Activated CD4-positive, alpha-beta T cell treated with anti-CD3 and anti-CD28 coated beads, Interleukin-2, amount 10 ng/mL, durations not matched to agents 7 days and 5 days (primary cell): ENCODE data around the gene TAPBP. TPM values are rescaled to one million over a fixed set of nuclear protein-coding genes. Genes with fewer than 3 reads are reported as not detected.
A peak's percentile ranks its signal among the peaks of the same experiment; 100 is the strongest.
"Not testable (repeated sequence)": the region's sequence is repeated elsewhere in the genome, so short reads cannot be mapped to it uniquely, and the experiment has no call there.

ENCODE experiments used
- CTCF ChIA-PET: fragments of 350-600 bp; sonication (Branson Sonifier 250); formaldehyde crosslinking; loops from one replicate; lab custom pipeline; 2021; ENCODE audit warnings: antibody characterized with exemption; lab: Charles Lee
- POLR2A ChIA-PET: fragments of 350-600 bp; sonication (Branson Sonifier 250); formaldehyde crosslinking; loops from one replicate; lab custom pipeline; 2021; ENCODE audit warnings: antibody characterized with exemption; lab: Charles Lee
- DNase-seq: peaks from one replicate; pipeline ENCODE4 v3.0.0-alpha.2; 2020
- H3K27ac Mint-ChIP-seq: one replicate; pipeline ENCODE4 v1.8.0; 2021; ENCODE audit warnings: mild to moderate bottlenecking, moderate library complexity, mixed read lengths
- H3K27me3 Mint-ChIP-seq: one replicate; pipeline ENCODE4 v1.8.0; 2021; ENCODE audit warnings: mixed read lengths
- H3K36me3 Mint-ChIP-seq: one replicate; pipeline ENCODE4 v1.8.0; 2021; ENCODE audit warnings: low read depth, mixed read lengths
- H3K4me1 Mint-ChIP-seq: one replicate; pipeline ENCODE4 v1.8.0; 2021; ENCODE audit warnings: mixed read lengths
- H3K4me3 Mint-ChIP-seq: one replicate; pipeline ENCODE4 v1.8.0; 2021; ENCODE audit warnings: mild to moderate bottlenecking, moderate library complexity, mixed read lengths
- H3K9me3 Mint-ChIP-seq: one replicate; pipeline ENCODE4 v1.8.0; 2021; ENCODE audit warnings: mixed read lengths
- microRNA-seq: library from miRNA; unstranded; fragments of <30 nt; microRNA quantifications from one replicate; pipeline ENCODE4 v1.2.0, GENCODE V29; 2021; ENCODE audit warnings: borderline microRNAs expressed, borderline replicate concordance
- total RNA-seq, 2 experiments: library from RNA; stranded (reverse); gene quantifications; one replicate each; pipeline ENCODE4 v1.2.3, GENCODE V29; 2021

The TAPBP gene
- total RNA-seq, 2 experiments from 2014 or later, result 246 to 263 TPM

DNA sequence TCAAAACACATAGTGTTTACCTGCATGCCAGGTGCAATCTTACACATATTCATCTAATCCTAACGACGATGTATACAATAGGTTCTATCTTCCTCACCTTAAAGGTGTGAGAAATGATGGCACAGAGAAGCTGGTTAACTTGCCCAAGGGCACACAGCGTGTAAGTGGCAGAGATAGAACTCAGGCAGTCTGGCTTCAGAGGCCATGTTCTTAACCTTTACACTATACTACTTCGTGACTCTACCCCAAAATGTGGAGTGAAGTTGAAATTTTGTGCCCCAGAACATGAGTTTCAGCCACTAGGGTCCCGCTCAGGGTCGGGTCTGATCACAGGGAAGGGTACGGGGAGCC, 42.8 kb downstream of the TAPBP start:
- ChIA-PET POLR2A (interaction anchor here (1.2 to 1.8 kb wide), 3 partner anchors 22 to 300 kb away, joined by 7 to 11 read pairs (median 11); partner anchors contain the start of gene RGL2), CTCF (interaction anchor here (0.6 to 3.6 kb wide), 4 partner anchors 10 to 68 kb away, joined by 4 to 13 read pairs (median 9); partner anchors contain the start of genes PFDN6 and WDR46)
- H3K4me3 Mint-ChIP-seq, result peak overlapping the region; percentile 95
- H3K27ac Mint-ChIP-seq, result peak overlapping the region; percentile 98
- no peak for DNase-seq
- peaks cover 55% of the 10 kb centered on the region for H3K4me1 Mint-ChIP-seq
- H3K36me3 Mint-ChIP-seq, result peaks cover 64% of the 10 kb centered on the region
- H3K9me3 Mint-ChIP-seq, result no peaks in the 10 kb centered on the region
- no peaks in the 10 kb centered on the region for H3K27me3 Mint-ChIP-seq

DNA sequence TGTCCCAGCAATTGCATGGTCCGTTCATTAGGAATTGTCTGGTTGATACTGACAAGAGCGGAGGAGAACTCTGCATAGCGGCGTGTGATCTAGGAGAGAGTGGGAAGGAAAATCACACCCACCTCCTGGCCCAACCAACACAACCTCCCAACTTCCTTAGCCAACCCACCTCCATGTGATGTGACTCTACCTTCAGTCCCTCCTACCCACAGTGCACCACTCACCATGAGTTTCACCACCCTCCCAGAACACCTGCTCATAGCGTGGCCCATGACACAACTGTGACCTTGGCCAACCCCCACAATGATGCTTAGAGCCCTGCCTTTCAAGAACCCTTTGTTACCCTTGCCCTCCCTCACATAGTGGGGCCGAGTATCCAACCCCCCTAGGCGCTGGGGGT, 49.9 kb downstream of the TAPBP start:
- Mint-ChIP-seq H3K27ac (no peak overlapping the region), H3K27me3 (no peaks in the 10 kb centered on the region), H3K9me3 (no peaks in the 10 kb centered on the region), H3K4me3 (no peak overlapping the region), H3K36me3 (peaks cover 59% of the 10 kb centered on the region), H3K4me1 (peaks cover 9% of the 10 kb centered on the region)
- CTCF ChIA-PET, result interaction anchor here (4.6 kb wide), 1 partner anchor 15 kb away, joined by 24 read pairs; no protein-coding TSS in a partner anchor
- POLR2A ChIA-PET, result interaction anchor here (0.6 kb wide), 1 partner anchor 127 kb away, joined by 3 read pairs; no protein-coding TSS in a partner anchor
- no peak for DNase-seq

DNA sequence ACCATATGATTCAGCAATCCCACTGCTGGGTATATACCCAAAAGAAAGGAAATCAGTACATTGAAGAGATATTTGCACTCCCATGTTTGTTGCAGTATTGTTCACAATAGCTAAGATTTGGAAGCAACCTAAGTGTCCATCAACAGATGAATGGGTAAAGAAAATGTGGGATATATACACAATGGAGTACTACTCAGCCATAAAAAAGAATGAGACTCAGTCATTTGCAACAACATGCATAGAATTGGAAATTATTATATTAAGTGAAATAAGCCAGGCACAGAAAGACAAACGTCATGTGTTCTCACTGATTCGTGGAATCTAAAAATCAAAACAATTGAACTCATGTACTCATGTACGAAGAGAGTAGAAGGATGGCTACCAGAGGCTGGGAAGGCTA, 51.4 kb downstream of the TAPBP start:
- POLR2A ChIA-PET, H3K27ac Mint-ChIP-seq, H3K4me1 Mint-ChIP-seq, H3K27me3 Mint-ChIP-seq, DNase-seq, H3K9me3 Mint-ChIP-seq, H3K4me3 Mint-ChIP-seq: not testable (repeated sequence)
- CTCF ChIA-PET, result interaction anchor here (1.2 to 4.6 kb wide), 2 partner anchors 9 to 13 kb away, joined by 3 to 24 read pairs; partner anchors contain the start of genes RPS18 and VPS52
- H3K36me3 Mint-ChIP-seq, result peaks cover 53% of the 10 kb centered on the region

DNA sequence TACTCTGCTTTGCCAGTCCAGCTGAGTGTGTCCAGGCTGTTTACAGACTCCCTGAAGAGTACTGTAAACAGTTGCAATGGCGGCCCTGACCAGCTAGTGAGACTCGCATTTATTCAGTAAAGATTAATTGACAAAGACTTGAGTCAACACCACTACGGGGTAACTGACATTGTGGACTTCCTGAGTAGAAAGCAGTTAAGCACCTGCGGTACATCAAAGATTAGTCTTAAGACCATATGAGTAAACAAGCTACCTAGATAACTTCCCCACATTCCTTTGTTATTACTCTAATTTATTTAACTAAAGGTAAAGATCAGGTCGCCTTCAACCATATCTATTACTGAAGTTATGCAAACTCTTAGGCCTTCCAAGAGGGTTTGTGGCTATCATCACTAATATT, 54.8 kb downstream of the TAPBP start:
- H3K4me1 Mint-ChIP-seq, result peaks cover 3% of the 10 kb centered on the region
- no peak overlapping the region for H3K4me3 Mint-ChIP-seq
- DNase-seq, result no peak
- ChIA-PET POLR2A (no interaction called here), CTCF (interaction anchor here (0.6 kb wide), 1 partner anchor 480 kb away, joined by 5 read pairs; no protein-coding TSS in a partner anchor)
- no peak overlapping the region for H3K27ac Mint-ChIP-seq
- no peaks in the 10 kb centered on the region for H3K27me3 Mint-ChIP-seq
- no peaks in the 10 kb centered on the region for H3K9me3 Mint-ChIP-seq
- H3K36me3 Mint-ChIP-seq, result peaks cover 41% of the 10 kb centered on the region

DNA sequence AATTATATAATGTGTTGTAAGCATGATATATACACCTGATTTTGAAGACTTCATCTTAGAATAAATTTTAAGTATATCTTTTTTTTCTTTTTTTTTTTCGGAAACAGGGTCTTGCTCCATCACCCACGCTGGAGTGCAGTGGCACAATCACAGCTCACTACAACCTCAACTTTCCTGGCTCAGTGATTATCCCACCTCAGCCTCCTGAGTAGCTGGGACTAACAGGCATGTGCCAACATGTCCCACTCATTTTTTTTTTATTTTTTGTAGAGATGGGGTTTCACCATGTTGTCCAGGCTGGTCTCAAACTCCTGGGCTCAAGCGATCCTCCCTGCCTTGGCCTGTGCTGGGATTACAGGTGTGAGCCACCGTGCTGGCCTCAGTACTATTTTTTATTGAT, 59.3 kb downstream of the TAPBP start:
- ChIA-PET POLR2A (no interaction called here), CTCF (interaction anchor here (0.5 to 0.9 kb wide), 3 partner anchors 14 to 181 kb away, joined by 3 to 4 read pairs (median 3); partner anchors contain the start of gene HLA-DPA1)
- Mint-ChIP-seq H3K9me3 (no peaks in the 10 kb centered on the region), H3K27me3 (no peaks in the 10 kb centered on the region), H3K27ac (no peak overlapping the region), H3K4me3 (no peak overlapping the region), H3K4me1 (peaks cover 25% of the 10 kb centered on the region), H3K36me3 (peaks cover 39% of the 10 kb centered on the region)
- no peak for DNase-seq

DNA sequence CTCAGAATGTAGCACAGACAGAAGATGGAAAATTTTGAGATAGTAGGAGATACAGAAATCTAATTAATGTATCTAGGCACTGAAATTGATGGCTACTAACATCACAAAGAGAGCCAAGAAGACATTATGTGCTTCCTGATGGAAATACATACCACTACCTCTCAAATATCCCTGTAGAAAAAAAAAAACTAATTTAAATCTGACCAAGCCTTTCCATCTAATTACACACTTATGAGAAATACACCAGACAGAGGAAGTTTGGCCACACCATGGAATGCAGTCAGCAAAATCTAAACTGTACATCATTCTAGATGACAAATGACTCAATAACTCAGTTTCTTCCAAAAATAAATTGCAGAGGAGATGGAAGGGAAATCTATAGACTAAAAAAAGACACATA, 61.1 kb downstream of the TAPBP start:
- Mint-ChIP-seq H3K36me3 (peaks cover 33% of the 10 kb centered on the region), H3K27me3 (no peaks in the 10 kb centered on the region), H3K4me1 (peaks cover 39% of the 10 kb centered on the region), H3K9me3 (no peaks in the 10 kb centered on the region), H3K4me3 (no peak overlapping the region), H3K27ac (no peak overlapping the region)
- ChIA-PET CTCF (interaction anchor here (0.7 kb wide), 1 partner anchor 13 kb away, joined by 3 read pairs; no protein-coding TSS in a partner anchor), POLR2A (no interaction called here)
- DNase-seq, result no peak

DNA sequence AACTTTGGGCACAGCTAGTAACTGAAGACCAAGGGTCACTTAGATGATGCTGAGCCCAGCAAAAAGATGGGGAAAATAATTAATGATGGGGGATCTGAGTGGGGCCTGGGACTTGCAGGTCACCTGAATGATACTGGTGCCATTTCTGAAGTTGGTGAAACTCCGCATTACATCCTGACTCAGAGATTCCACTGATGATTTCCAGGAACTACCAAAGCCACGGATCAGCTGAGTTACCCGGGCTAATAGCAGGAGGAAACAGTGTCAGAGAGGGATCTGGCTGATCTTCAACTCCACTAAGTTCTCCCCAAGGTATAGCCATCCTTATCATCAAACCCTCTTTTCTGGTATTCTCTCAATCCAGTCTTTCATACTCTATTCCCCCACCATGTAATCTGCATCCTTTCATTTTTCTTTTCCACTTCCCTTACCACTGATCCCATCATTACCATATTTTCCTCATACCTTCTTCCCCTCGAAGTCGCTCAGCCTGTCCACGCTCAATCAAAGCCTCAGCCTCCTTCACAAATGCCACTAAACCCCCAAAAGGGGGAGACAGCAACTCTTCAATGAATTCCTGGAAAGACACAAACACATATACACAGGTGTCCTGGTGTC, 62.4 kb downstream of the TAPBP start:
- peak overlapping the region; percentile 20 for H3K4me3 Mint-ChIP-seq
- H3K27ac Mint-ChIP-seq, result peak overlapping the region; percentile 73
- peaks cover 39% of the 10 kb centered on the region for H3K4me1 Mint-ChIP-seq
- H3K9me3 Mint-ChIP-seq, result no peaks in the 10 kb centered on the region
- CTCF ChIA-PET, result interaction anchor here (0.6 to 1.8 kb wide), 3 partner anchors 21 to 33 kb away, joined by 3 to 6 read pairs (median 5); partner anchors contain the start of genes B3GALT4, RPS18 and VPS52
- H3K36me3 Mint-ChIP-seq, result peaks cover 32% of the 10 kb centered on the region
- POLR2A ChIA-PET, result interaction anchor here (0.6 kb wide), 1 partner anchor 48 kb away, joined by 4 read pairs; no protein-coding TSS in a partner anchor
- DNase-seq, result no peak
- H3K27me3 Mint-ChIP-seq, result peaks cover 3% of the 10 kb centered on the region

DNA sequence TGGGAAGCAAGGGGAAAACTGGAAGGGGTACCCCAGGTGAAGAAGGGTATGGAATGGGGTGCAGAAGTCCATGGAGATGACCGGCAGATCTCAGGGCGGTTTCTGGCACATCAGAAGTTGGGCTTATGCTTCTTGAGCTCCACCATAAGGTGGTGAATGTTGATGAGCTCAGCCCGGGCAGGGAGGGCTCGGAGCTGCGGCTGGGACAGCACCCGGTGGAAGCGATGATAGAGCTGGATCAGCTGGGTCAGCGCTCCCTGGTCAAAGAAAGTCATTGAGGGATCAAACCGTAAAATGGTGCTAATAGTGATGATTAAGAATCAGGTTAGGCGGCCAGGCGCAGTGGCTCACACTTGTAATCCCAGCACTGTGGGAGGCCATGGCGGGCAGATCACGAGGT, 63.1 kb downstream of the TAPBP start:
- Mint-ChIP-seq H3K36me3 (peaks cover 29% of the 10 kb centered on the region), H3K27me3 (peaks cover 4% of the 10 kb centered on the region), H3K4me3 (peak overlapping the region; percentile 86), H3K9me3 (no peaks in the 10 kb centered on the region), H3K27ac (peak overlapping the region; percentile 97), H3K4me1 (peaks cover 39% of the 10 kb centered on the region)
- POLR2A ChIA-PET, result no interaction called here
- no peak for DNase-seq
- CTCF ChIA-PET, result interaction anchor here (0.6 to 3.8 kb wide), 6 partner anchors 11 to 54 kb away, joined by 3 to 24 read pairs (median 6); partner anchors contain the start of genes B3GALT4, RING1, RPS18 and VPS52

DNA sequence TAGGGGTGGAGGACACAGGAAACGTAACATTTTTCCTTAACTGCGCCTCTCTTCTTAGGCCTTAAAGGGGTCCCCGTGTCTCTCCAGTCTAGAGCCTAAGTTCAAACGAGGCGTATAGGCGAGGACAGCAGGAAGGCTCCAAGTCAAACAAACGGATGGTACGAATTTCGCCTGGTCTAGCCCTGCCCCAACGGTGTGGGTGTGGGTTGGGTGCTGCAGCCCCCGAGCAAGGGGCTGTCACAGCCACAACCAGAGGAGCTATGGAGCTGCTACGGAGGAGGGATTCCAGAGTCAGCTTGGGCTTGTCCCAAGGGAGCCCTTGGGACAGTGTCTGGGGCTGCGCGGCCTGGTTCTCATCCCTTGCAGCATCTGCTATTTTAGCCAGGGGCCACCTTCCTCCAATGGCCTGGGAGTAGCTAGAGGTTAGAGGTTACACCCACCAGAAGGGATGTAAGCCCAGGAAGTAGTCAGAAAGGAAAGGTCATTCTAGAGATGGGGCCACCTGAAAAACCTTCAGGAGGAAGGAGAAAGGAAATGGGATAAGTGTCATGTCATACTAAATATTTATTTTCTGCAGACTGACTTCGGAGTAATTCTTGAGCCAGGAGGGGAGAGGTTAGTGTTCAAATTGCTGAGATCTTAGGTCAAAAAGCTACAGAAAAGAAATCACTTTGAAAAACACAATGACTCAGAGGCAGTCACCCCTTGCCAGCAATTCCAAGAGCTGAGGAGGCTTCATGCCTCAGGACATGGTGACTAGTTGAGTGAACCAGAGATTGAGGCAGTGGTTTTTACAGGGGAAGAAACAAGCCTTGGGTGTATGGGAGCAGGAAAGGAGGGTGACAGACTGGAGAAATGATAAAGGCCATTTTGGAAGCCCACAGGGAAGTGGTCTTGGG, 63.9 kb downstream of the TAPBP start:
- peak overlapping the region; percentile 97 for H3K27ac Mint-ChIP-seq
- ChIA-PET CTCF (interaction anchor here (0.7 to 4.3 kb wide), 16 partner anchors 12 to 130 kb away, joined by 3 to 30 read pairs (median 8); partner anchors contain the start of genes B3GALT4, RING1 and VPS52), POLR2A (interaction anchor here (0.6 to 2.2 kb wide), 4 partner anchors 22 to 217 kb away, joined by 3 to 7 read pairs (median 4); partner anchors contain the start of genes B3GALT4, RPS18 and VPS52)
- peaks cover 28% of the 10 kb centered on the region for H3K36me3 Mint-ChIP-seq
- H3K9me3 Mint-ChIP-seq, result no peaks in the 10 kb centered on the region
- H3K4me1 Mint-ChIP-seq, result peaks cover 39% of the 10 kb centered on the region
- peak overlapping the region; percentile 86 for H3K4me3 Mint-ChIP-seq
- DNase-seq, result peak; percentile 10
- H3K27me3 Mint-ChIP-seq, result peaks cover 4% of the 10 kb centered on the region

Small RNAs within 50 kb of the gene (microRNA-seq; reads per million reads assigned to microRNA genes)
- gene MIR6834, result not detected
- gene MIR6873, result not detected

Other genes with a start within 250 kb of the TAPBP start
- 10 to 100 TPM; 26.2 to 29.6 TPM for gene HLA-DPA1, start 240.4 kb downstream of the TAPBP start, total RNA-seq
- gene HLA-DPB1, start 238.1 kb downstream of the TAPBP start, total RNA-seq, result 10 to 100 TPM; 24.7 to 26.2 TPM
- 1 to 10 TPM; 1.3 to 1.4 TPM for gene COL11A2, start 121.6 kb downstream of the TAPBP start, total RNA-seq
- gene RXRB, start 113.4 kb downstream of the TAPBP start, total RNA-seq, result 10 to 100 TPM; 45.0 to 46.2 TPM
- gene SLC39A7, start 113.2 kb downstream of the TAPBP start, total RNA-seq, result 10 to 100 TPM; 34.8 to 48.5 TPM
- 10 to 100 TPM; 11.0 to 13.6 TPM for gene HSD17B8, start 109.4 kb downstream of the TAPBP start, total RNA-seq
- gene RING1, start 105.6 kb downstream of the TAPBP start, total RNA-seq, result 10 to 100 TPM; 38.1 to 44.0 TPM
- 10 to 100 TPM; 79.1 to 84.0 TPM for gene VPS52, start 42.2 kb downstream of the TAPBP start, total RNA-seq
- gene RPS18, start 42.0 kb downstream of the TAPBP start, total RNA-seq, result 1,000 to 10,000 TPM; 2,438 to 3,135 TPM
- 10 to 100 TPM; 18.3 to 21.5 TPM for gene B3GALT4, start 37.0 kb downstream of the TAPBP start, total RNA-seq
- gene WDR46, start 24.8 kb downstream of the TAPBP start, total RNA-seq, result 10 to 100 TPM; 53.4 to 54.8 TPM
- 10 to 100 TPM; 57.0 to 67.2 TPM for gene PFDN6, start 24.5 kb downstream of the TAPBP start, total RNA-seq
- 10 to 100 TPM; 52.6 to 52.8 TPM for gene RGL2, start 15.1 kb downstream of the TAPBP start, total RNA-seq
- gene ZBTB22, start 3.7 kb upstream of the TAPBP start, total RNA-seq, result 10 to 100 TPM; 15.8 to 16.9 TPM
- 100 to 1,000 TPM in 1 of 2 experiments, 10 to 100 TPM in 1; 98.9 to 113 TPM for gene DAXX, start 8.9 kb upstream of the TAPBP start, total RNA-seq
- gene KIFC1, start 77.7 kb upstream of the TAPBP start, total RNA-seq, result 100 to 1,000 TPM; 157 to 167 TPM
- gene PHF1, start 96.9 kb upstream of the TAPBP start, total RNA-seq, result 10 to 100 TPM; 34.2 to 37.7 TPM
- gene CUTA, start 104.0 kb upstream of the TAPBP start, total RNA-seq, result 100 to 1,000 TPM; 191 to 207 TPM
- 10 to 100 TPM; 42.9 to 44.9 TPM for gene SYNGAP1, start 106.0 kb upstream of the TAPBP start, total RNA-seq
- gene ZBTB9, start 140.5 kb upstream of the TAPBP start, total RNA-seq, result 1 to 10 TPM; 9.0 to 9.9 TPM